Measurements from ENCODE around the gene SPACA4.

Gene SPACA4

DNA sequence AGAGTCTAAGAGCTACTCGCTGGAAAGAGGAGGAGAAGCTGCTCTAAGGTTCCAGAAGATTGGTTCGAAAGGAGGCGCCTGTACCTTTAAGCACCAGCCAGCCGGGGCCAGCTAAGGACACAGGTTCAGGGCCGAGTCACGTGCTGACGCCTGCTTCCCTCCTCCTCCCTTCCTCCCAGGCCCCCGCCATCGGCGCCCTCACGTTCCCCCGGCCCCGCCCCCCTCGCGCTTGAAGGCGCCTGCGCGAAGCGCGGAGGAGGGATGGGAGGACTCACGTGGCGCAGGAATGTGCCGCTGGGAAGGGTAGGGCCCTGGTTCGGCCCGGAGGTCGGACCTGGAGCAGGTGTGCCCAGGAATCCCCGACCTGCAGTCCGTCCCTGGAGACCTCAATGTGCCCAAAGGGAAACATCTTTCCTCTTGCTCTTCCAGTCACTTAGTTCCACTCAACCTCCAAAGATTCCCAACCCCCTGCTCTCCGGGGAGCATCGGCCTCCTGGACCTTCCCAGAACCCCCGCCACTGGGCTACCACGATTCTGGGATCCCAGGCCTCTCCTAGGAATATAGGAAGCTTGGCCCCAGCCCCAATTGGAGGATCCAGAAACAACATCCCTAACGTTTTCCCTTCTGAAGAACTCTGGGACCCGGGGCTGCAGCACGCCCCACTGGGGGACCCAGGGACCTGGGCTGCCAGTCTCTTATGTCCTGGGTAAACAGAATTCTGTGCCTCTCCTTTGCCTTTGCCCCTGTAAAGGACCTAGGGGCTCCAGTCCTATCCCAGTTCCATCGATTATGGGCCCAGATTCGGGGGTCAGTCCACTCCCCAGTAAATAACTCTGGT, 28.1 kb downstream of the SPACA4 start:
- DNase-seq (ENCODE audit: low read depth): peak; percentile 93

DNA sequence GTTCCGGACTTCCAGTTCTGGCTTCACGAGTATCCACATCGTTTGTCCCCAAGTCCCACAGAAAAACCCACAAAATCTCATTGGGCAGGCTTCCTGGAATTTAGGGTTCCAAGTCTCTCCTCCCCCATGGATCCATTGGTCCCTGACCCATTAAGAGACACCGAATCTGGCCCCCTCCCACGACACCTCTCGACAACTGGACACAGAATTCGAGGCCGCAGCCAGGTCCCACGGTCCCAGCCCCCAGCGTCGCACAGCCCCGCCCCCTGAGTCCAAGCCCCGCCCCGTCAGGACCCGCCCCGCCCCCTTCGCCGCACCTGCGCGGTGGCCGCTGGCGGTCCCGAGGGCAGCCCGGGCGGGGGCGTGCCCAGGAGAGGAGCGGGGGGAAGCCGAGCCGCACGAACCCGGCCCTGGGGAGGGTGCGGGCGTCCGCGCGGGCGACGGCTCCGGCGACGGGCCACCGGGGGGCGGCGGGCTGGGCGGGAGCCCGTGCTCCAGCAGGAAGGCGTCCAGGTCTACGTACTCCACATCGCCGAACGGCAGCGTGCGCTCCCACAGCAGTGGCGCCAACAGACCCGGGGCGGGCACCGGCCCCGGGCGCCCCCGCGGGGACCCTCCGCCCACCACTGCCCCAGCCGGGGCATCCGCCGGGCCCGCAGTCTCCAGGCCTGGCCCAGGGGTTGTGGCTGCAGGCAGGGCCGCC, 28.9 kb downstream of the SPACA4 start:
- peak; percentile 71 for DNase-seq (ENCODE audit: low read depth)

DNA sequence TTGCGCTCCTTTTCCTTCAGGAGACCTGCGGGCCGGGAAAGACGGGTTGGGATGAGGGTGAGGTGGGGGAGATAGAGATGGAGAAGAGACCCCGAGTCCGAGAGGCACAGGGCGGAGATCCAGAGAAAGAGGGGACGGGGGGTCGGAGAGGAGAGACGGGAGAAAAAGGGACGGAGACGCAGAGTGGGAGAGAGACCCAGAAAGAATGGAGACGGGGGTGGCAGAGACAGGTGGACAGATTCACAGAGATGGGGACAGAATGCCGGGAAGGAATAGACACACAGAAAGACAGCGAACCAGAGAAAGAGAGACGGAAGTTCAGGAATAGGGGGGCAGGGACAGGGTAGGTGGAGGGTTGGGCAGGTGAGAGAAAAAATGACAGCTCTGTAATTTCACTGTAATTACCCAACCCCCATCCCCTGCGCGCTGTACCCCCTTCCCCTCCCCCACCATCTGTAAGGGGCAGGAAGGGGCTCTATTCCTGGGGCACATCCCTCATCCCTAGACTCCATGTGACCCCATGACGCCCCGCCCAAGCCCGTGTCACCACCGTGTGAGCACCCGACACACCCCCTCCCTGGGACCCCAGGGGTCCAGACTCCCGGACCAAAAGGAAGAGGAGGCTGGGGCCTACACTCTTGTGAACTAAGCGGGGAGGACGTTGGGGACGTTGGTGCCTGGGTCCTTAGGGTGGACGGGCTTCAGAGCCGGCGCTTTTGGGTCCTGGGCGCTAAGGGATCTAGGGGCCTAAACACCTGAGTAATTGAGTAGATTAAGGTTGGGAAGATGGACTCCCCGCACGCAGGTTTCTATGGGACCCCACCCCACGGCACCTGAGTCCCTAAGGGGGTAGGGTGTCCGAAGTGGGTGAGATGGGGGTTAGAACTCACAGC, 29.7 kb downstream of the SPACA4 start:
- DNase-seq (ENCODE audit: low read depth): no peak

DNA sequence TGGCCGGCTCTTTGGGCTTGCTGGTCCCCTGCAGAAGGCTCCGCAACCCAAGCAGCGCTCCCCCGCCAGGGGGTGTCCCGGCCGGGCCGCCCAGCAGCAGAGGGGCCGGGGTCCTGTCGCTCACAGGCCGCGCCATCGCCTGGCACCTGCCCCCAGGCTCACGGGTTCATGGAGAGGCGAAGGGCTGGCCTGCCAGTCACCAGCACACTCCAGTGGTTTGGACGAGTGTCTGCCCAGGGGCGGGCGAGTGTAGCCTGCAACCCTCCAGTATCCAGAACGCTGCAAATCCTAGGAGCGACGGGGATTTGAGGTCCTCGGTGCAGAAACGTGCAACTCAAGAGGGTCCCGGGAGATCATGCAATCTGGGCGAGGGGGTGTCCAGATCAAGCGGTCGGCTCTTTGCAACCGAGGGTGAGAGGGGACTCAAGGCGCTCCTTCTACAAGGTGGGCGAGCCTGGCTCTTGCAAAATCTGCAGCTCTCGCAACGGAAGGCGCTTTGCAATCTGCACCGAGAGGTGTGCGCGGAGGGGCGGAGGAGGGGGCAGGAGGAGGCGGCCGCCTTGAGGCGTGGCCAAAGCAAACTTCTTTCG, 30.4 kb downstream of the SPACA4 start, which contains the start of gene DBP:
DBP (minus strand) TSS at position 521 of the 590 bp plus-strand sequence; CDS start at position 136, 385 bp downstream.
- no peak for DNase-seq (ENCODE audit: low read depth)

DNA sequence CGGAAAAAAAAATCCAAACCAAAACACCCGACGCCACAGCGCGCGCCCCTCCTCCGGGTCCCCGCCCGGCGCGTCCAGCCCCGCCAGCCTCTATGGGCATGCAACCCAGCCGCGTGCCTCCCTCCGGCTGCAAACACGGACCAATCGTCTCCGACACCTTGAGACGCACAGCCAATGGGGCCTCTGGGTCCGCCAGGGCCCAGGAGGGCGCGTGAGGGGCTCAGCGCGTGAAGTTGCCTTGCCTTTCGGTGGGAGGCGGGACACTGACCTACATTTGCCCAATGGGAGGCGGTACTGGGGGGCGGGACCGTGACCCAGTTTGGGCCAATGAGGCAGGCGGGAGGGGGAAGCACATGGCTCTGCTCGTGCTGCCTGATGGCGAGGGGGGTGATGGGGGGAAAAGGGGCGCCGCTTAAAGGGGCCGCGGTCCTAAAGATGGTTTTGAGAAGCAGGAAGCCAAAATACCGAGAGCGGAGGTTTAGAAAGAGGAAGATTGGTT, 31.0 kb downstream of the SPACA4 start:
- DNase-seq (ENCODE audit: low read depth): peak; percentile 99

DNA sequence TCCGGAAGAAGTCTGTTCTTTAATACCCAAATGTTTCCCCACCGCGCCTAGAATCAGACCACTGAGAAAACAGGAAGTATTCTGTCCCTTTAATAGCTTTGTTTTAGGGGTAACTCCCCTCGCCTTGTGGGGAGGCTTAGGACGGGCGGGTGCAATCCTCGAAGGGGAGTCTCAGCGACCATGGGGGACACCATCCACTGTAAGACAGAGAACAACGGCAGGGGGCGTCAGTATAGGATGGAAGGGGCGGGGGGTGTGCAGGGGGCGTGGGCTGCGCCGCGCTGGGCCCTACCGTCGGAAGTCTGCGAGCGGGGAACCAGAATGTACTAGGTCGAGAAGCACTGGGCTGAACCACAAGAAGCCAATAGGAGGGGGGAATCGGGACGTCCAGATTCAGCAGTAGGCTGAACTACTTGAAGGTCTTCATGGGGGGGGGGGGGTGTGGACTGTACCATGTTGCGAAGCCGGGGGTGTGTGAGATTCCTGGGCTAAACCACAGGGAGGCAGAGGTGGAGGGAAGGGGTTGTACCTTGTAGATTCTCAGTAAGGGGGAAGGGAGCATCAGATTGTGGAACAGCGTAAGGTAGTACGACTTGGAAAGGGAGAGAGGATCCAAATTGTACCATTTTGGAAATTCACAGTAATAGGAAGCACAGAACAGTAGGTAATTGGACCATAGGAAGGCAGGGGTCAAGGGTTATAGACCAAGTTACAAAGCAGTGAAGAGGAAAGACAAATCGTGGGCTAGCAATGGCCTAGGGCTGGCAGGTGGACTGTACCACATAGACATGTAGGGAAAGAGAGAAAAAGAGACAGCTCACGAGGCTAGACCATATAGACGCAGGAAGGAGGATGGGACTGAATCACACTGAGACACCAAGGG, 31.6 kb downstream of the SPACA4 start:
- DNase-seq (ENCODE audit: low read depth): peak; percentile 75

DNA sequence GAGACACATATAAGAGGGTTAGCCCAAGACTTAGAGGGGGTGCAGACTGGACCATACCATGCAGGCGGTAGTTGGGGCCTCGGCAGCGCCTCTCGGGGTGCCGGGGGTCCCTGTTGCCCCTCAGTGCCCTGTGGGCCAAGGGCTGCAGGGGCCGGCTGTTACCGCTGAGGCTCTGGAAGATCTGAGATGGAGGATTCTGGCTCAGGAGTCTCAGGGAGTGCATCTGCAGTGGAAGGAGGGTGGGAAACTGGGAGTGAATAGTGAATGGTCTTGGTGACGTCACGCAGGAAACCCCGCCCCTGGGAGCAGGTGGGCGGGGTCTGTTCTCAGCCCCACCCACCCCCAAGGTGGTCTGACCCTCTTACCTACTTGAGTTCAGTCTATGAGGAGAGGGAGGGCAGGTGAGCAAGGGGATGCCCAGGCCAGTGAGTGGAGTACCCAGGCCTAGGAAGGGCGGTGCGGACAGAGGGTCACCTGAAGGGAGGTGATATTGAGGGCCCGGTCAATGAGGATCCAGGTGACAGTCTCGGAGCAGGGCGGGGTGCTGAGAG, 32.4 kb downstream of the SPACA4 start:
- no peak for DNase-seq (ENCODE audit: low read depth)

DNA sequence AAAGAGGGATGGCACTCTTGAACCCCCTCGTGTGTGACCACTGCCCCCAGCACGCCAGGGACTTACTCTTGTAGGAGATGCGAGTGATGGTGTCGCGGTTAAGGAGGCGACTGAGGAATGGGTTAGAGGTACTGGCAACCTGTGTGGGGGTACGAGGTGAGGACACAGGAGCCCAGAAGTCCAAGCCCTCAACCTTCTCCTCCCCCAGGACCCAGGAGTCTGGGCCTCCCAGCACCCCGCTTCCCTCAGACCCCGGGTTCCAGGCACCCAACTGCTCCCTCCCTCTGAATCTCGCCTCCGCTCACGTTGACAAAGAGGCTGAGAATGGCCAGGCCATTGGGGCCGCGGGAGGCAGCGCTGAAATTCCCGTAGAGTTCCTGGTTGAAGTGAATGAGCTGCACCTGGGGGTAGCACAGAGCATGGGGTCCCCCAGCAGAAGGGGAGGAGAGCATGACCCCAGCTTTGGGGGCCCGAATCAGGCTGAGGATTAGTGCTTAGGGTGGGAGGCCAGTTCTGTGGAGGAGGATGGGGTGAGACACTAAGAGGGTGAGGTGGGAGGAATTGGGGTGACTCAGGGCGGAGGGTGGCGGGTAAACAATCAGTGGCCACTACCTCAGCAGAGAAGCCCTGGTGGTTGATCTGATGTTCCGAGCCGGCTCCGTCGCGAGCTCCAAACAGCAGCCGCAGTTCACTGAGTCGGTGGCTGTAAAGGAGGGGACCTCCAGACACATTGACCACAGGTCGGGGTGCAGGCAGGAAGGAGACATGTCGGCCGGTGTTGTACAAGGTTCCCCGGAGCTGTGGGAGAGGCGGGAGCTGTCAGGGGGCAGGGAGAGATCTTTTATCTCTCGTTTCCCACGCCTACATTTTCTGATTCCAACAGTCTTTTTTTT, 33.2 kb downstream of the SPACA4 start:
- no peak for DNase-seq (ENCODE audit: low read depth)

DNA sequence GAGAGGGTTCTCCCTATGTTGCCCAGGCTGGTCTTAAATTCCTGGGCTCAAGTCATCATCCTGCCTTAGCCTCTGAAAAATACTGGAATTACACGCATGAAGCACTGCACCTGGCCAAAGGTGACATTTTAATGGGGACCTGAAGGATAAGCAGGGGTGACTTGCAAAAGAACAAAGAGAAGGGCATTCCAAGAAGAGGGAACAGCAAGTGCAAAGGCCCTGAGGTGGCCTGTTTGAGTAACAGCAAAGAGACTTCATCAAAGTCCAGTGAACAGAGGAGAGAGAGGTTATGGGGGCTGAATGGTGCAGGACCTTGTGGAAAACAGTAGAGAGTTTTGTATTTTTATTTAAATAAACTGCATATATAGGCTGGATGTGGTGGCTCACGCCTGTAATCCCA, 35.3 kb downstream of the SPACA4 start:
- DNase-seq (ENCODE audit: low read depth): no peak

DNA sequence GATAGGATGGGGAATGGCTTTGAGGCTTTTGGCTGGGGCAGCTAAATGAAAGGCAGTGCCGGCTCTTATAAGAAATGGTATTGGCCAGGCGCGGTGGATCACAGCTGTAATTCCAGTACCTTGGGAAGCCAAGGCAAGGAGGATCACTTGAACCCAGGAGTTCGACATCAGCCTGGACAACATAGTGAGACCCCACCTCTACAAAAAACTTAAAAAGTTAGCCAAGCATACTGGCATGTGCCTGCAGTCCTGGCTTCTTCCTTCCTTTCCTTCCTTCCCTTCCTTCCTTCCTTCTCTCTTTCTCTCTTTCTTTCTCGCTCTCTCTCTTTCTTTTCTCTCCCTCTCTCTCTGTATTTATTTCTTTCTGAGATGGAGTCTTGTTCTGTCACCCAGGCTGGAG, 36.3 kb downstream of the SPACA4 start:
- no peak for DNase-seq (ENCODE audit: low read depth)

DNA sequence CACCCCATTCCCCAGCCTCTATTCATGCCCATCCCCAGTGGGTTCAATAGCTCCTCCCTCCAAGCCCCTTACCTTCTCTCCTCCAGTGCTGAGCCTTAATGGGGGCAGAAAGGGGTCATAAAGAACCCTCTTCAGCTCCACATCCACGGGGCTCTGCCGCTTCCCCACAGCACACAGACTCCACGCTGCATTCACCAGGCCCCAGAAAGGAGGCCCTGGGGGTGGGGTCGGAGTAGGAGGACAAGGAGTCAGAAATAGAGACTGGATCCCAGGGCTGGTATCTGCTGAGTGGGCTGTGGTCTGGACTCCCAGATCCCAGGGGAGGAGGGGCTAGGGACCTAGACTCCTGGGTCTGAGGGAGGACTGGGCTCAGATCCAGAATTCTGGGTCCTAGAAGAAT, 37.8 kb downstream of the SPACA4 start:
- no peak for DNase-seq (ENCODE audit: low read depth)

DNA sequence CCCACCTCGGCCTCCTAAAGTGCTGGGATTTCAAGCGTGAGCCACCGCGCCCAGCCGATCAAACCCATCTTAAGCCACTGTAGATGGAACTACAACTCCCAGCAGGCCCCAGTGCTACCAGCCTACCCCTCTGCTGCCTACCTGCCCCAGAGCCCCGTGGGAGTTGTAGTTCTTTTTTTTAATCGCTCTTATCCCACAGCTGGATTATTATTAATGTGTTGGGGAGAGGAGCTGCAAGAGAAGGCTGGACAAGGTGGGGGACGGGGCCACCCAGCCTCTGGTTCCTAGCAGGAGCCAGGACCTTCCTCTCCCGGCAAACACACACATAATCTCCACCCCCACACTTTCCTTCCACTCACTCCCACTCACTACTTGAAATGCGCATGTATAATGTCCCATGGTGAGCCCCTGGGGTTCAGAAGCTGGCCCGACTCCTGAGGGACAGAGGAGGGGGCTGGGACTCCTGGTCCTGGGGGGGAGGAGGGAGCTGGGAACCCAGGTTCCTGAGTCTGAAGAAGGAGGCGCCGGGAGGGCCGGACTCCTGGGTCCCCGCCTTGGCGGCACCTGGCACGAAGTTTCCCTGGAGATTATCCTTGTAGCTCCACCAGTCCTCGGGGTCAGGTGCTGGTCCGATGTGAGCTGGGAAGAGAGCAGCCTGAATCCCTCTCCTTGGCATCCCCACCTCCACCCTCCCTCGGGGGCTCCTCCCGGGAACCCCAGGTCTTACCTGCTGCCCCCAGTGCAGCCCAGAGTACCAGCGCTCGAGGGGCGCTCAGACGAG, 38.5 kb downstream of the SPACA4 start:
- peak; percentile 66 for DNase-seq (ENCODE audit: low read depth)

DNA sequence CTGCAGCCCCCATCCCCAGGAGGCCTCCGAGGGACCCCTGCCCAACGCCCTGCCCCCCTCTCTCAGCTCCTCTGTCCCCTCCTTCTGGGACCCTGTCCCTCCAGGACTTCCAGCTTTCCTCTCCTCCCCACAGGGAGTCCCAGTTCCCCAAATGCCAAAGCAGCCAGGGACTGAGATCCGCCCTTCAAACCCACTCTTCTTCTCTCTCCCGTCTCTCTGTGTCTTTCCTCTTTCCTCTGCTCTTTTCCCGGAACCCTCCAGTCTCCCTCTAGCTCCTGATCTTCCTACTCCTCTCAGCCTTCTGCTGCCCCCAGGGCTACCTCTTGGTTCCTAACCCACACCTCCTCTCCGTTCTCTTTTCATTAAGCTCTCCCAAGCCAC, 39.1 kb downstream of the SPACA4 start:
- no peak for DNase-seq (ENCODE audit: low read depth)

DNA sequence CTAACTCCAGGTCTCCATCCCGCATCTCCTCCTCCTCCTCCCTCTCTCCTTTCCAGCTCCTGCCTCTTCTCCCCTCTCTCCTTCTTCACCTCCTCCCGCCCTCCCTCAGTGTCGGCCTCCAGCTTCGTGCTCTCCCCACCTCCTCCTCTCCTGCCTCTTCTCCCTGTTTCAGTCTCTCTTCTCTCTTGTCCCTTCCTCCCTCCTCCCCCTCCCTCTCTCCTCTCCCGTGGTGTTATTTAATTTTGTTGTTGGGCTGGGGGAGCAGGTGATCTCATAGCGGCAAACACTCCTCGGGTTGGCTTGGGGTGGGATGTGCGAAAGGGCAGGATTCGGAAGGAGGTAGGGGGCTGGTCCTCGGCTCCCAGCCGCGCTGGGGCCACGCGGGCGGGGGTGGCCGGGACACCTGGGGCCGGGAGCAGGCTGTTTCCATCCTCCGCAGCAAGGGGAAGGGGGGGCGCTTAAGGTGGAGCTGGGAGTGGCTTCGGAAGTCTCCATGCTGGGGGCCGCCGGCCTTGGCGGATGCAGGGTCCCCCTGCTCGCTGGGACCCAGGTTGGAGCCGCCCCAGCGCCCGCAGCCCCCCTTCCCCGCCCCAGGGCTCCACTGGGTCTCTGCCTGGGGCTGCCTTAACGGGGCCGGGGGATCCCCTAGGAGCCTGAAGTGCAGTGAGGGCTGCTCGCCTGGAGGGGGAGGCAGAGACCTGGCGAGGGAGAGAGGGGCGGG, 39.6 kb downstream of the SPACA4 start, which contains the start of gene CA11:
CA11 (minus strand) TSS at position 187 of the 721 bp plus-strand sequence. CDS start 555 bp downstream, outside the sequence.
- peak; percentile 86 for DNase-seq (ENCODE audit: low read depth)

DNA sequence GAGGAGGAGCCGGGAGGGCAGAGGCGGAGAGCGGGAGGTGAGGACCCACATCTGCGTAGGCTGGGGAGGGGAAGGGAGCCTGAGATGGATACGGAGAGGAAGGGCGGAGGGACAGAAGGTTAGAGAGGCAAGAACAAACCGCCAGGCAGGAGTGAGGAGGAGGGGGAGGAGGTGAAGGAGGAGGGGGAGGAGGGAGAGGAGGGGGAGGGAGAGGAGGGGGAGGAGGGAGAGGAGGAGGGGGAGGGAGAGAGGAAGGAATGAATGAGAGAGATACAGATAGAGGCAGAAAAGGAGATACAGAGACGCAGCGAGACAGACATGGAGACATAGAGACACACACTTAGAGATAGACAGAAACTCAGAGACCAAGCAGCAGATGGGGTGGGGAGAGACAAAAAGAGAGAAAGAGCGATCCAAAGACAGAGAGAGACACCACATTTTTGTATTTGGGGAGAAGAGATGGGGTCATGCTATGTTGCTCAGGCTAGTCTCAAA, 40.2 kb downstream of the SPACA4 start:
- DNase-seq (ENCODE audit: low read depth): no peak

DNA sequence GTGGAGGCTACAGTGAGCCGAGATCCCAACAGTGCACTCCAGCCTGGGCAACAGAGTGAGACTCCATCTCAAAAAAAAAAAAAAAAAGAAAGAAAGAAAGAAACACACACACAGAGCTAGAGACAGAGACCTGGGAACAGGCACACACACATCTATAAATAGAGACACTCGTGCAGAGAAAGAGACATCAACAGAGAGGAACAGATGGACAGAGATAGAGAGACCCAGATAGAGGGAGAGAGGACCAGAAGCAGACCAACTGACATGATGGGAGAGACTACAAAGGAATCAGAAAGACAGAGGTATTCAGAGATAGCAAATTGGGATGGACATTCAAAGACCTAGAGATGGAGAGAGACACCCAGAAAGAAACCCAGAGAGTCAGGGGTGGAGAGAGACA, 41.6 kb downstream of the SPACA4 start:
- no peak for DNase-seq (ENCODE audit: low read depth)

DNA sequence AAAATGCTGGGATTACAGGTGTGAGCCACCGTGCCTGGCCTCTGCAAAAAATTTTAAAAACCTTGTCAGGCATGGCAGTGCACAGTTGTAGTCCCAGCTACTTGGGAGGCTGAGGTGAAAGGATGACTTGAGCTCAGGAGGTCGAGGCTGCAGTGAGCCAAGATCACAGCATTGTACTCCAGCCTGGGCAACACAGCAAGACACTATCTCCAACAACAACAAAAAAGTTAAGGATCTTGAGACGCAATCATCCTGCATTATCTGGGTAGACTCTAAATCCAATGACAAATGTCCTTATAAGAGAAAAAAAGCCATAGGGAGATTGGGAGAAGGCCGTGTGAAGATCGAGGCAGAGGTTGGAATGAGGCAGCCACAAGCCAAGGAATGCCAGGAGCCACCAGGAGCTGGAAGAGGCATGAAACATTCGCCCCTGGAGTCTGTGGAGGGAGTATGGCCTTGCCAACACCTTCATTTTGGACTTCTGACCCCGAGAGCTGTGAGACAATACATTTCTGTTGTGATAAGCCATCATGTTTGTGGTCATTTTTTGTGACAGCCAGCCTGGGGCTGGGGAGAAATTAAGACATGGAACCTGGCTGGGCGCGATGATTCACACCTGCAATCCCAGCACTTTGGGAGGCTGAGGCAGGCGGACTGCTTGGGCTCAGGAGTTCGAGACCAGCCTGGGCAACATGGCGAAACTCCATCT, 44.6 kb downstream of the SPACA4 start:
- DNase-seq (ENCODE audit: low read depth): no peak
